AG09319 (cell line): ENCODE results near the gene ZMYM4.
"Not testable (repeated sequence)": the region's sequence is repeated elsewhere in the genome, so short reads cannot be mapped to it uniquely, and the experiment has no call there.

ENCODE experiments used
- DNase-seq: peaks from one replicate; pipeline ENCODE4 v3.0.0-alpha.2; 2010; ENCODE audit warnings: low read depth; ENCODE audit errors: extremely low read depth
- TF ChIP-seq, protein P1 (sequence below): IDR thresholded peaks from 2 replicates; pipeline ENCODE4 v1.5.1; 2011; ENCODE audit warnings: low read depth, mild to moderate bottlenecking, inconsistent platforms, low read length, moderate library complexity

Gene ZMYM4

GRCh38 chr1:35324486-35324885, 56.0 kb downstream of the ZMYM4 start:
- no peak for DNase-seq
- TF ChIP-seq, protein P1, sequence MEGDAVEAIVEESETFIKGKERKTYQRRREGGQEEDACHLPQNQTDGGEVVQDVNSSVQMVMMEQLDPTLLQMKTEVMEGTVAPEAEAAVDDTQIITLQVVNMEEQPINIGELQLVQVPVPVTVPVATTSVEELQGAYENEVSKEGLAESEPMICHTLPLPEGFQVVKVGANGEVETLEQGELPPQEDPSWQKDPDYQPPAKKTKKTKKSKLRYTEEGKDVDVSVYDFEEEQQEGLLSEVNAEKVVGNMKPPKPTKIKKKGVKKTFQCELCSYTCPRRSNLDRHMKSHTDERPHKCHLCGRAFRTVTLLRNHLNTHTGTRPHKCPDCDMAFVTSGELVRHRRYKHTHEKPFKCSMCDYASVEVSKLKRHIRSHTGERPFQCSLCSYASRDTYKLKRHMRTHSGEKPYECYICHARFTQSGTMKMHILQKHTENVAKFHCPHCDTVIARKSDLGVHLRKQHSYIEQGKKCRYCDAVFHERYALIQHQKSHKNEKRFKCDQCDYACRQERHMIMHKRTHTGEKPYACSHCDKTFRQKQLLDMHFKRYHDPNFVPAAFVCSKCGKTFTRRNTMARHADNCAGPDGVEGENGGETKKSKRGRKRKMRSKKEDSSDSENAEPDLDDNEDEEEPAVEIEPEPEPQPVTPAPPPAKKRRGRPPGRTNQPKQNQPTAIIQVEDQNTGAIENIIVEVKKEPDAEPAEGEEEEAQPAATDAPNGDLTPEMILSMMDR, result no peak

DNA sequence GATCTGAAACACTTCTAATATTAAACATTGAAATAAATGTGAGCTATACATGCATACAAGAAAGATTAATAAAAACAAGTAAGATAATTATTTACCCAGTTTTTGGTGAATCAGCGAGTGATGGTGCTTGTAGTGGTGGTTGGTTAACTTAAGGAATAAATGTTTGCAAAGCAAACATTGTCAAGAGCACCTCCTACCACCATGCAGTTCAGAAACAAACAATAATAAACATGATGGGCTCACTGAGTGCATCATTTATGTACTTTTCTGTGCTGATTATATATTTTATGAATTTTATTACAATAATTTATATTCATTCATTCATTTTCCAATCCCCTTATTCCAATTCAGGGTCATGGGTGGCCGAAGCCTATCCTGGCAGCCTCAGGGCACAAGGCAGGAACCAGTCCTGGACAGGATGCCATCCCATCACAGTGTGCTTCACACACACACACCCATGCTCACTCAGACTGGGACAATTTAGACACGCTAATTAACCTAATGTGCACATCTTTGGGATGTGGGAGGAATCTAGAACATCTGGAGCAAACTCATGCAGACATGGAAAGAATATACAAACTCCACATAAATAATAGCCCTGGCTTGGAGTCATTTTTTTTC, 57.8 kb downstream of the ZMYM4 start:
- TF ChIP-seq, protein P1, result no peak
- DNase-seq, result no peak

DNA sequence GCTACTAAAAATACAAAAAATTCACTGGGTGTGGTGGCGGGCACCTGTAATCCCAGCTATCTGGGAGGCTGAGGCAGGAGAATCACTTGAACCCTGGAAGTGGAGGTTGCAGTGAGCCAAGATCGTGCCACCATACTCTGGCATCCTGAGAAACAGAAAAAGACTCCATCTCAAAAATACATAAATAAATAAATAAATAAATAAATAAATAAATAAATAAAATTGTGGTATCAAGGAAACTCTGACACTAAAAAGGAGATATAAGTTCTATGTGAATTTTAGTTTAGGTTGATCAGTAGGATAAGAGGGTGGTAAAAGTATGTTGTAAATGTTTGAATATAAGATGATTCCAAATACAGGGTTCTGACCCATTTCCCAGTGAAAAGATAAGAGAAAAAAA, 63.1 kb downstream of the ZMYM4 start:
- DNase-seq, result not testable (repeated sequence)

GRCh38 chr1:35334485-35334884, 66.0 kb downstream of the ZMYM4 start:
- TF ChIP-seq, protein P1, result no peak
- no peak for DNase-seq

DNA sequence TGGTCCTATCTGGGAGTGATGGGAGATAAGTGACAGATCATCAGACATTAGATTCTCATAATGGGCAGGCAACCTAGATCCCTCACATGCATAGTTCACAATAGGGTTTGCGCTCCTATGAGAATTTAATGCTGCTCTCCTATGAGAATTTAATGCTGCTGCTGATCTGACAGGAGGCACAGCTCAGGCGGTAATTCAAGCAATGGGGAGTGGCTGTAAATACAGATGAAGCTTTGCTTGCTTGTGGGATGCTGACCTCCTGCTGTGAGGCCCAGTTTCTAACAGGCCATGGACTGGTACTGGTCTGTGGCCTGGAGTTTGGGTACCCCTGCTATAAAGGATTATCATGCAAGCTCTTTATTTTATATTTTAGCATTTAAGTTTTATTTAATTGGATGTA, 72.0 kb downstream of the ZMYM4 start:
- DNase-seq, result no peak
- TF ChIP-seq, protein P1, result no peak

DNA sequence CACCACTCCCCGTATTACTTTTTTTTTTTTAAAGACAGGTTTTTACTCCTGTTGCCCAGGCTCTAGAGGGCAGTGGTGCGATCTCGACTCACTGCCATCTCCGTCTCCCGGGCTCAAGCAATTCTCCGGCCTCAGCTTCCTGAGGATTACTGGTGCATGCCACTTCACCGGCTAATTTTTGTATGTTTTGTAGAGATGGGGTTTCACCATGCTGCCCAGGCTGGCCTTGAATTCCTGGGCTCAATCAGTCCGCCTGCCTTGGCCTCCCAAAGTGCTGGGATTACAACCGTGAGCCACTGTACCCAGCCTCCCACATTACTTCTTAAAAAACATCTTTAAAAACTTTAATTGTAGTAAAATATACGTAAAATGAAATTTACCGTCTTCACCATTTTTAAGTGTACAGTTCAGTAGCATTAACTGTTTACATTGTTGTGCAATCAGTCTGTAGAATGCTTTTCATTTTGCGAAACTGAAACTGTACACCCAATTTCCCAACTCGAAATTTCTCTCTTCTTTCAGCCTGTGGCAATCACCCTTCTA, 77.0 kb downstream of the ZMYM4 start:
- TF ChIP-seq, protein P1, result no peak
- DNase-seq, result no peak

DNA sequence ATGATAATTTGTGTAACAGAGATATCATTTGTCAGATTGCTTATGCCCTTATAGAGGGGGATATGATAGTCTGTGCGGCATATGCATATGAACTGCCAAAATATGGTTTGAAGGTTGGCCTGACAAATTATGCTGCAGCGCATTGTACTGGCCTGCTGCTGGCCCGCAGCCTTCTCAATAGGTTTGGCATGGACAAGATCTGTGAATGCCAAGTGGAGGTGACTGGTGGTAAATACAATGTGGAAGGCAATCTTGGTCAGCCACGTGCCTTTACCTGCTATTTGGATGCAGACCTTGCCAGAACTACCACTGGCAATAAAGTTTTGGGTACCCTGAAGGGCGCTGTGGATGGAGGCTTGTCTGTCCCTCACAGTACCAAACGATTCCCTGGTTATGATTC, 82.4 kb downstream of the ZMYM4 start:
- TF ChIP-seq, protein P1, result no peak
- DNase-seq, result no peak

DNA sequence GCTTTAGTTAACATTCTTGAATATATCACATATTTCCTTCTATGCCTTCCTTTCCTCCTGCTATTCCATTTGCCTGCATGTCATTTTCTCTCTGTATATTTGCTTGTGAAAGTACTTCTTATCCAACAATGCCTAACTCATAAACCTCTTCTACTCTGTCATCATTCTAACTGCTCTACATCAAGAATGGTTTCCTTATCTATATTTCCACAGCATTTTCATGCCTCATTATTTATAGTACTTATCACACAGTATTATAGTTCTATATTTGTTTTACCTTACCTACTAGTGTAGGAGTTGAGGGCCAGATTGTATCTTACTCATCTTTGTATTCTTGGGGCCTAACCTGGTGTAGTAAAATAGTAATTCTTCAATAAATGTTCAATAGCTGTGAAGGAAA, 91.5 kb downstream of the ZMYM4 start:
- TF ChIP-seq, protein P1, result no peak
- DNase-seq, result no peak
